Measurements from ENCODE around the gene SEC14L1.

DNA sequence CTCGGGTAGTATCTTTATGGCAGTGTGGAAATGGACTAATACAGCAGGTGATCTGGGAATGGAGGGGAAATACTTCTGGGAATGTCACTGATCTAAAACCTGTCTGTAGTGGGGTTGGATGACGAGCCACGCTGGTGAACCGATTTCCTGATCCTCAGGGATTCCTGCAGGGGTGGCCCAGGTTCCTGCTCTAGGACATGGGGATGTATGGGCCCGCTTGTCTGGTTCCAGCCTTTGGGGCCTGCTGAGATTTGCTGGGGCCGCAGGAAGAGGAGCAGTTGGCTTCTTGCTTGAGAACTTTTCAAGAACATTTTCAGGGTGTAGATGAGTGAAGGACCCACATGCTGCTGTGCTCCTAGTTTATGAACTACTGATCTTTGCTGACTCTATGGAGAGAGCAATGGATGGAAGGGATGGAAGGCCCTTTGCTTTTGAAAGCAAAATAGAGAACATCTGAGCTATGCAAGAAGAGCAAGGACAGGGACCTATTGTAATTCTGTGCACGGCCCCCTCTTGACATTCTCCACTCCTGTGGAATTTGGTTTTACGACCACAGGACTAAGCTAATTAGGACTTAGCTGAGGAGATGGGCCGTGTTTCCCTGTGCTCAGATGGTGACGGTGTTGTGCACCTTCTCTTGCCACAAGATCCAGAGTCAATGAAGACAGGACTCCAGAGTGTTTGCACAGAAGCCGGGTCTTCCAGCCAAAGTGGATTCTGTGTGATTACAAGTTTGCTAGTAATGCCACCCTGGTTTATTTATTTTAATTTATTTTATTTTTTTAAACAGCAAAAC lies 90.5 kb downstream of the SEC14L1 start:
- TF ChIP-seq SP1 (IDR thresholded peaks at IDR 0.05): no peak
- TF ChIP-seq CTCF (IDR thresholded peaks at IDR 0.05; ENCODE audit: low read depth, low read length, missing input control): no peak
- no peak for TF ChIP-seq JUND (IDR thresholded peaks at IDR 0.05)
- TF ChIP-seq EGR1 (IDR thresholded peaks at IDR 0.05; ENCODE audit: low read depth in 2 of 2): no peak
